IMR-90 (cell line): ENCODE measurements around the gene TMEM53. TPM values are rescaled to one million over a fixed set of nuclear protein-coding genes. Genes with fewer than 3 reads are reported as not detected.

Experiments
- ATAC-seq: fragments of 200-7000 bp; cut with Tn5 transposase; 2 replicates; pipeline ENCODE4 v1.9.1; 2020; ENCODE audit warnings: low read depth, mild to moderate bottlenecking, moderate library complexity
- BruUV-seq: library from RNA; stranded (reverse); fragments of 400-500 nt; replicated peaks from 2 replicates; lab custom pipeline; 2021; lab: Mats Ljungman, UMichigan
- CTCF ChIA-PET: fragments of 300-600 bp; formaldehyde crosslinking; extraction: SDS; loops from one replicate; lab custom pipeline; 2021; ENCODE audit warnings: antibody characterized with exemption; lab: Yijun Ruan, JAX
- POLR2A ChIA-PET: fragments of 300-600 bp; sonication (Branson Sonifier 250); formaldehyde crosslinking; loops from one replicate; lab custom pipeline; 2022; ENCODE audit warnings: antibody characterized with exemption; ENCODE audit not compliant: unreplicated experiment; lab: Charles Lee
- DNase-seq: peaks from one replicate; pipeline ENCODE4 v3.0.0; 2013
- H2AFZ ChIP-seq: replicated peaks from 2 replicates; pipeline ENCODE3; 2013; ENCODE audit warnings: low read length, mild to moderate bottlenecking; ENCODE audit not compliant: poor library complexity
- H2AK5ac ChIP-seq: 2 replicates; pipeline ENCODE4 v1.6.1; 2013; ENCODE audit warnings: low read depth, low read length, inconsistent platforms
- H2AK9ac ChIP-seq: replicated peaks from 2 replicates; pipeline ENCODE3; 2013; ENCODE audit warnings: mild to moderate bottlenecking, low read depth, low read length, moderate library complexity; ENCODE audit not compliant: poor library complexity
- H2BK120ac ChIP-seq: 2 replicates; pipeline ENCODE4 v1.6.1; 2013; ENCODE audit warnings: low read depth, low read length, inconsistent platforms
- H2BK15ac ChIP-seq: 3 replicates; pipeline ENCODE4 v1.6.1; 2013; ENCODE audit warnings: low read depth, low read length, inconsistent platforms
- H2BK20ac ChIP-seq: 2 replicates; pipeline ENCODE4 v1.6.1; 2013; ENCODE audit warnings: low read depth, mild to moderate bottlenecking, inconsistent platforms, low read length, moderate library complexity
- H2BK5ac ChIP-seq: 2 replicates; pipeline ENCODE4 v1.6.1; 2013; ENCODE audit warnings: mild to moderate bottlenecking, low read depth, low read length, inconsistent platforms; ENCODE audit not compliant: poor library complexity, severe bottlenecking
- H3K14ac ChIP-seq: replicated peaks from 2 replicates; pipeline ENCODE4 v1.6.1; 2013; ENCODE audit warnings: low read depth, low read length, inconsistent platforms
- H3K18ac ChIP-seq: 2 replicates; pipeline ENCODE4 v1.6.1; 2013; ENCODE audit warnings: low read depth, low read length, control low read depth
- H3K23ac ChIP-seq: 2 replicates; pipeline ENCODE4 v1.6.1; 2013; ENCODE audit warnings: low read depth, low read length, inconsistent platforms
- H3K27ac ChIP-seq: 2 replicates; pipeline ENCODE4 v1.5.1; 2013; ENCODE audit warnings: mild to moderate bottlenecking, control low read depth, low read length; ENCODE audit not compliant: insufficient read depth
- H3K27me3 ChIP-seq: 2 replicates; pipeline ENCODE4 v1.6.1; 2013; ENCODE audit warnings: low read length; ENCODE audit not compliant: control insufficient read depth, insufficient read depth
- H3K36me3 ChIP-seq: 2 replicates; pipeline ENCODE4 v1.6.1; 2013; ENCODE audit warnings: low read length, mixed read lengths; ENCODE audit not compliant: control insufficient read depth, insufficient read depth
- H3K4ac ChIP-seq: 2 replicates; pipeline ENCODE4 v1.6.1; 2013; ENCODE audit warnings: low read depth, low read length, inconsistent platforms
- H3K4me1 ChIP-seq: 2 replicates; pipeline ENCODE4 v1.6.1; 2013; ENCODE audit warnings: low read length, mixed read lengths; ENCODE audit not compliant: control insufficient read depth, insufficient read depth
- H3K4me2 ChIP-seq: 2 replicates; pipeline ENCODE4 v1.6.1; 2013; ENCODE audit warnings: low read depth, mild to moderate bottlenecking, control low read depth, low read length, moderate library complexity
- H3K4me3 ChIP-seq: 2 replicates; pipeline ENCODE4 v1.5.1; 2013; ENCODE audit warnings: low read depth, mild to moderate bottlenecking, control low read depth, low read length, moderate library complexity; ENCODE audit not compliant: insufficient read depth
- H3K56ac ChIP-seq: 2 replicates; pipeline ENCODE4 v1.6.1; 2013; ENCODE audit warnings: low read length, inconsistent platforms; ENCODE audit not compliant: insufficient read depth; ENCODE audit errors: extremely low read depth
- H3K79me1 ChIP-seq, 2 experiments: 2 replicates each; pipeline ENCODE4 v1.6.1; 2013; ENCODE audit warnings: low read length in 2 of 2, inconsistent platforms in 1 of 2, low read depth in 1 of 2
- H3K9ac ChIP-seq: 2 replicates; pipeline ENCODE4 v1.6.1; 2013; ENCODE audit warnings: low read depth, low read length, control low read depth
- H3K9me1 ChIP-seq: 2 replicates; pipeline ENCODE4 v1.6.1; 2013; ENCODE audit warnings: low read length, inconsistent platforms; ENCODE audit not compliant: insufficient read depth
- H3K9me3 ChIP-seq: 2 replicates; pipeline ENCODE4 v1.6.1; 2013; ENCODE audit warnings: low read length; ENCODE audit not compliant: control insufficient read depth, insufficient read depth
- H4K20me1 ChIP-seq: 2 replicates; pipeline ENCODE4 v1.6.1; 2013; ENCODE audit warnings: low read length, inconsistent platforms; ENCODE audit not compliant: insufficient read depth
- H4K5ac ChIP-seq: 2 replicates; pipeline ENCODE4 v1.6.1; 2013; ENCODE audit warnings: mild to moderate bottlenecking, low read depth, low read length, control low read depth
- H4K8ac ChIP-seq, 2 experiments: 2 replicates each; pipeline ENCODE4 v1.6.1; 2013; ENCODE audit warnings: low read depth in 2 of 2, low read length in 2 of 2, control low read depth in 1 of 2, inconsistent platforms in 1 of 2
- H4K91ac ChIP-seq: 2 replicates; pipeline ENCODE4 v1.6.1; 2013; ENCODE audit warnings: low read depth, low read length, inconsistent platforms; ENCODE audit not compliant: insufficient read depth
- BHLHE40 ChIP-seq: fragments of 150-350 bp; IDR thresholded peaks from 2 replicates; pipeline ENCODE4 v1.6.1; 2016; ENCODE audit warnings: mild to moderate bottlenecking, low read depth, low read length
- FOS ChIP-seq: fragments of 150-350 bp; IDR thresholded peaks from 2 replicates; pipeline ENCODE4 v1.6.1; 2016; ENCODE audit warnings: low read depth, low read length
- MAFK ChIP-seq: IDR thresholded peaks from 2 replicates; pipeline ENCODE4 v1.6.1; 2012; ENCODE audit warnings: low read depth, low read length, improper control_type of control experiment
- MAZ ChIP-seq: IDR thresholded peaks from 2 replicates; pipeline ENCODE4 v1.6.1; 2012; ENCODE audit warnings: low read depth, mild to moderate bottlenecking, low read length, improper control_type of control experiment, moderate library complexity, borderline replicate concordance
- MXI1 ChIP-seq: IDR thresholded peaks from 2 replicates; pipeline ENCODE4 v1.6.1; 2012; ENCODE audit warnings: low read depth, mild to moderate bottlenecking, low read length, moderate library complexity, borderline replicate concordance
- NFE2L2 ChIP-seq: fragments of 150-350 bp; IDR thresholded peaks from 2 replicates; pipeline ENCODE4 v1.6.1; 2016; ENCODE audit warnings: low read depth, mild to moderate bottlenecking, low read length
- RCOR1 ChIP-seq: IDR thresholded peaks from 2 replicates; pipeline ENCODE4 v1.6.1; 2012; ENCODE audit warnings: mild to moderate bottlenecking, low read length, improper control_type of control experiment; ENCODE audit not compliant: insufficient replicate concordance
- RFX5 ChIP-seq: IDR thresholded peaks from 2 replicates; pipeline ENCODE4 v1.8.0; 2012; ENCODE audit warnings: low read depth, mild to moderate bottlenecking, low read length, moderate library complexity
- SMC3 ChIP-seq: fragments of 150-350 bp; IDR thresholded peaks from 2 replicates; pipeline ENCODE4 v1.6.1; 2016; ENCODE audit warnings: low read depth, mild to moderate bottlenecking, antibody characterized with exemption, low read length, moderate library complexity
- WGBS, 2 experiments: methylation state at CpG; one replicate each; pipeline versions ENCODE4 v1.1.5 to v1.1.7; 2013; ENCODE audit warnings: missing lambda C conversion rate in 2 of 2; ENCODE audit not compliant: insufficient read length in 1 of 2; ENCODE audit errors: extremely low coverage in 2 of 2; 5-methylcytosine and 5-hydroxymethylcytosine counted together
- dilution Hi-C: fragments of 300-500 bp; cut with HindIII; formaldehyde crosslinking; loops from one replicate; pipeline ENCODE4 v1.14.3; 2018; ENCODE audit warnings: low sequenced_read_pairs; ENCODE audit not compliant: unreplicated experiment
- in situ Hi-C: fragments of 300-500 bp; cut with MboI; formaldehyde crosslinking; loops from 3 replicates; pipeline ENCODE4 v1.14.3; 2019; ENCODE audit warnings: low sequenced_read_pairs, inconsistent platforms, mixed read lengths
- intact Hi-C: fragments of 100-400 bp; cut with micrococcal nuclease; formaldehyde crosslinking; loops from 2 replicates; pipeline ENCODE4 v1.10.0; 2022
- polyA plus RNA-seq, 3 experiments: library from polyadenylated mRNA; depleted of rRNA; stranded (reverse); fragments of >200 nt; gene quantifications; 2 replicates each; pipeline ENCODE4 v1.2.3, GENCODE V29; 2012; ENCODE audit warnings: low replicate concordance in 1 of 3
- total RNA-seq: library from RNA; depleted of rRNA; stranded (reverse); fragments of >200 nt; gene quantifications from 2 replicates; pipeline ENCODE4 v1.2.3, GENCODE V29; 2012
- TF ChIP-seq, protein P1 (sequence below): fragments of 150-350 bp; IDR thresholded peaks from 2 replicates; pipeline ENCODE4 v1.6.1; 2017; ENCODE audit warnings: mild to moderate bottlenecking, antibody characterized with exemption, low read length, low read depth
- TF ChIP-seq, protein P2 (sequence below): fragments of 150-350 bp; IDR thresholded peaks from 2 replicates; pipeline ENCODE4 v1.6.1; 2016; ENCODE audit warnings: low read depth, mild to moderate bottlenecking, low read length, moderate library complexity, borderline replicate concordance

The TMEM53 gene
- total and polyA plus RNA-seq, 2 of the 4 experiments (the other 2 are of a cell fraction) = 2.7 to 6.3 TPM

DNA sequence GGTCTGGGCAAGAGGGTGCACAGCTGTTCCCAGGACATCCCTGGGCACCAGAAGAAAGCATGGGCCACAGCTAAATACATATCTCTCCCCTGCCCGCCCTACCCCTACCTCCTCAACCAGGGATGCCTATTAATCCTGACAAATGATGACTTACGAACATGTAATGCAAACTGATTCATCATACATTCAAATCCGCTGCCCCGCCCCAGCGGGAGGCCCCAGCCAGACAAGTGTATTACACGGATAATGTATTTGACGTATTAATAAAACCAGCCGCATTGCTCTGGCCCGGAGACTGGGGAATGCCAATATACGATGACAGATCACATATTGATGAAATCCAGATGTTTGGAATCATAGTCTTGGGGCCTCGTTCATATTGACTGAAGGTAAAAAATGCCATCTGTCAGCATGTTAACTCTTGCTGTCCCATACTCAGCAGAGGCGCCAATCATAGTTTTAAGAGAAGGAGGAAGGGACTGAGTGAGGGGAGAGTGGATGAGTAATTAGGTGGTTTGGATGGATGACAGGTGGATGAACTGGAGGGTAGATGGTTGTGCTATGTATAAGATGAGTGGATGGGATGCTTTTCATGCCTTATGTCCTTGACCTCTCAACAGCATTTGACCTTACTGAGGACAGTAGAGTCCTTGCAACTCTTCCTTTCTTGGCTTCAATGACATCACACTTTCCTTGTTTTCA is 68.2 kb downstream of the TMEM53 start:
- H2AFZ ChIP-seq = no peak overlapping the region
- dilution Hi-C loops (no loop called here), in situ Hi-C loops (loop anchor here (5.0 kb wide), 1 partner anchor 46 kb away; no protein-coding TSS in a partner anchor), intact Hi-C loops (no loop called here)
- no peaks in the 10 kb centered on the region for H3K9me1 ChIP-seq
- no peak overlapping the region for H2BK15ac ChIP-seq
- no peak overlapping the region for H3K9ac ChIP-seq
- no peak overlapping the region for H4K8ac ChIP-seq
- BruUV-seq = no TSS peak
- no peak overlapping the region for H3K56ac ChIP-seq
- ATAC-seq = no peak
- H4K20me1 ChIP-seq = no peaks in the 10 kb centered on the region
- H2BK120ac ChIP-seq = no peak overlapping the region
- no peak for DNase-seq
- H2AK5ac ChIP-seq = no peak overlapping the region
- CTCF ChIA-PET = no interaction called here
- H3K27ac ChIP-seq = no peak overlapping the region
- no peak overlapping the region for H3K14ac ChIP-seq
- POLR2A ChIA-PET = no interaction called here
- 60% methylated on average over 6 of the region's 12 CpGs; no CpG with 5 or more reads in 1 of the 2 experiments for WGBS, 2 experiments
- TF ChIP-seq MAFK (no peak), BHLHE40 (no peak), MAZ (no peak), FOS (no peak), NFE2L2 (no peak), RCOR1 (no peak), SMC3 (no peak), RFX5 (no peak), MXI1 (no peak)
- TF ChIP-seq, protein P1, sequence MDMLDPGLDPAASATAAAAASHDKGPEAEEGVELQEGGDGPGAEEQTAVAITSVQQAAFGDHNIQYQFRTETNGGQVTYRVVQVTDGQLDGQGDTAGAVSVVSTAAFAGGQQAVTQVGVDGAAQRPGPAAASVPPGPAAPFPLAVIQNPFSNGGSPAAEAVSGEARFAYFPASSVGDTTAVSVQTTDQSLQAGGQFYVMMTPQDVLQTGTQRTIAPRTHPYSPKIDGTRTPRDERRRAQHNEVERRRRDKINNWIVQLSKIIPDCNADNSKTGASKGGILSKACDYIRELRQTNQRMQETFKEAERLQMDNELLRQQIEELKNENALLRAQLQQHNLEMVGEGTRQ = no peak
- TF ChIP-seq, protein P2, sequence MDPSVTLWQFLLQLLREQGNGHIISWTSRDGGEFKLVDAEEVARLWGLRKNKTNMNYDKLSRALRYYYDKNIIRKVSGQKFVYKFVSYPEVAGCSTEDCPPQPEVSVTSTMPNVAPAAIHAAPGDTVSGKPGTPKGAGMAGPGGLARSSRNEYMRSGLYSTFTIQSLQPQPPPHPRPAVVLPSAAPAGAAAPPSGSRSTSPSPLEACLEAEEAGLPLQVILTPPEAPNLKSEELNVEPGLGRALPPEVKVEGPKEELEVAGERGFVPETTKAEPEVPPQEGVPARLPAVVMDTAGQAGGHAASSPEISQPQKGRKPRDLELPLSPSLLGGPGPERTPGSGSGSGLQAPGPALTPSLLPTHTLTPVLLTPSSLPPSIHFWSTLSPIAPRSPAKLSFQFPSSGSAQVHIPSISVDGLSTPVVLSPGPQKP = no peak
- no peak overlapping the region for H4K5ac ChIP-seq
- peaks cover 61% of the 10 kb centered on the region for H3K27me3 ChIP-seq
- no peaks in the 10 kb centered on the region for H3K79me1 ChIP-seq
- H2BK20ac ChIP-seq = no peak overlapping the region
- H3K23ac ChIP-seq = no peak overlapping the region
- H3K18ac ChIP-seq = no peak overlapping the region
- no peak overlapping the region for H3K4ac ChIP-seq
- H2AK9ac ChIP-seq = no peak overlapping the region
- H3K36me3 ChIP-seq = no peaks in the 10 kb centered on the region
- no peak overlapping the region for H4K91ac ChIP-seq
- no peak overlapping the region for H3K4me3 ChIP-seq
- no peak overlapping the region for H2BK5ac ChIP-seq
- H3K9me3 ChIP-seq = no peaks in the 10 kb centered on the region
- no peaks in the 10 kb centered on the region for H3K4me1 ChIP-seq
- no peak overlapping the region for H3K4me2 ChIP-seq
